Mucosa of rectum (tissue), 2 donors: ENCODE results near the gene MRPL28.
"Not testable (repeated sequence)": the region's sequence is repeated elsewhere in the genome, so short reads cannot be mapped to it uniquely, and the experiment has no call there.

Experiments used
- H3K27ac ChIP-seq, 2 donors: one replicate each; pipeline ENCODE4 v1.7.0; 2013; ENCODE audit warnings: inconsistent platforms in 2 of 2, low read depth in 2 of 2, low read length in 2 of 2
- H3K27me3 ChIP-seq, 2 donors: one replicate each; pipeline ENCODE4 v1.7.0; 2013; ENCODE audit warnings: low read length in 2 of 2; ENCODE audit not compliant: control insufficient read depth in 2 of 2, insufficient read depth in 2 of 2
- H3K36me3 ChIP-seq, 2 donors: one replicate each; pipeline ENCODE4 v1.7.0; 2013; ENCODE audit warnings: low read length in 2 of 2; ENCODE audit not compliant: control insufficient read depth in 2 of 2, insufficient read depth in 2 of 2
- H3K4me1 ChIP-seq, 2 donors: one replicate each; pipeline ENCODE4 v1.7.0; 2013; ENCODE audit warnings: low read length in 2 of 2, mild to moderate bottlenecking in 1 of 2; ENCODE audit not compliant: control insufficient read depth in 2 of 2, insufficient read depth in 2 of 2
- H3K4me3 ChIP-seq, 2 donors: one replicate each; pipeline ENCODE4 v1.7.0; 2013; ENCODE audit warnings: low read length in 2 of 2
- H3K9ac ChIP-seq, 2 donors: one replicate each; pipeline ENCODE4 v1.7.0; 2013; ENCODE audit warnings: low read length in 2 of 2, low read depth in 1 of 2, mild to moderate bottlenecking in 1 of 2
- H3K9me3 ChIP-seq, 2 donors: one replicate each; pipeline ENCODE4 v1.7.0; 2013; ENCODE audit warnings: low read length in 2 of 2; ENCODE audit not compliant: control insufficient read depth in 2 of 2
- donor health status: healthy.
- donor health status: Normal muscosa, but diverticular disease.

The MRPL28 gene

GRCh38 chr16:337975-338575 is 32.3 kb downstream of the MRPL28 start:
- Histone ChIP-seq H3K9ac (no peak overlapping the region), H3K36me3 (peaks cover 2 to 8% of the 10 kb centered on the region in 2 donors), H3K27ac (no peak overlapping the region), H3K27me3 (no peaks in the 10 kb centered on the region), H3K9me3 (no peaks in the 10 kb centered on the region), H3K4me3 (no peak overlapping the region), H3K4me1 (peaks cover 9 to 17% of the 10 kb centered on the region in 2 donors)

- no peak overlapping the region for H3K27ac ChIP-seq
- H3K36me3 ChIP-seq = peaks cover 1 to 2% of the 10 kb centered on the region in 2 donors
- H3K9ac ChIP-seq = no peak overlapping the region
Measured at GRCh38 chr16:337437-337836, 32.9 kb downstream of the MRPL28 start.

GRCh38 chr16:336269-336668 is 34.1 kb downstream of the MRPL28 start:
- no peak overlapping the region for H3K9ac ChIP-seq
- H3K27me3 ChIP-seq = no peaks in the 10 kb centered on the region
- H3K4me1 ChIP-seq = peaks cover 9 to 23% of the 10 kb centered on the region in 2 donors
- no peaks in the 10 kb centered on the region for H3K36me3 ChIP-seq
- no peak overlapping the region for H3K27ac ChIP-seq
- H3K9me3 ChIP-seq = no peaks in the 10 kb centered on the region
- H3K4me3 ChIP-seq = no peak overlapping the region

More at GRCh38 chr16:337437-337836, 32.9 kb downstream of the MRPL28 start:
- Histone ChIP-seq H3K4me1 (peaks cover 9 to 17% of the 10 kb centered on the region in 2 donors), H3K27me3 (no peaks in the 10 kb centered on the region), H3K9me3 (no peaks in the 10 kb centered on the region), H3K4me3 (no peak overlapping the region)

GRCh38 chr16:334861-335632 is 35.3 kb downstream of the MRPL28 start:
- H3K9me3 ChIP-seq, H3K36me3 ChIP-seq, H3K27ac ChIP-seq, H3K4me3 ChIP-seq, H3K27me3 ChIP-seq, H3K9ac ChIP-seq: not testable (repeated sequence)
- H3K4me1 ChIP-seq = peaks cover 9 to 24% of the 10 kb centered on the region in 2 donors

DNA sequence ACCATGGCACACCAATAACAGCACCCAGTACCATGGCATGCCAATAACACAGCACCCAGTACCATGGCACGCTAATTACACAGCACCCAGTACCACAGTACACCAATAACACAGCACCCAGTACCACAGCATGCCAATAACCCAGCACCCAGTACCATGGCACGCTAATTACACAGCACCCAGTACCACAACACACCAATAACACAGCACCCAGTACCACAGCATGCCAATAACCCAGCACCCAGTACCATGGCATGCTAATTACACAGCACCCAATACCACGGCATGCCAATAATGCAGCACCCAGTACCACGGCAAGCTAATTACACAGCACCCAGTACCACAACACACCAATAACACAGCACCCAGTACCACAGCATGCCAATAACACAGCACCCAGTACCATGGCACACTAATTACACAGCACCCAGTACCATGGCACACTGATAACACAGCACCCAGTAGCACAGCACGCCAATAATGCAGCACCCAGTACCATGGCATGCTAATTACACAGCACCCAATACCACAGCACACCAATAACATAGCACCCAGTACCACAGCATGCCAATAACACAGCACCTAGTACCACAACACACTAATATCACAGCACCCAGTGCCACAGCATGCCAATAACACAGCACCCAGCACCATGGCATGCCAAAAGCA is 36.0 kb downstream of the MRPL28 start:
- not testable (repeated sequence) for H3K4me3 ChIP-seq, H3K9ac ChIP-seq, H3K36me3 ChIP-seq, H3K9me3 ChIP-seq, H3K27ac ChIP-seq, H3K27me3 ChIP-seq
- H3K4me1 ChIP-seq = peaks cover 5 to 17% of the 10 kb centered on the region in 2 donors

- no peaks in the 10 kb centered on the region for H3K27me3 ChIP-seq
- no peak overlapping the region for H3K27ac ChIP-seq
- H3K4me3 ChIP-seq = no peak overlapping the region
- H3K9me3 ChIP-seq = no peaks in the 10 kb centered on the region
- H3K9ac ChIP-seq = no peak overlapping the region
- H3K4me1 ChIP-seq = peaks cover 8 to 20% of the 10 kb centered on the region in 2 donors
- H3K36me3 ChIP-seq = no peaks in the 10 kb centered on the region
Measured at GRCh38 chr16:333406-334094, 36.8 kb downstream of the MRPL28 start.

- not testable (repeated sequence) for H3K36me3 ChIP-seq, H3K27me3 ChIP-seq, H3K4me3 ChIP-seq, H3K9me3 ChIP-seq, H3K27ac ChIP-seq, H3K9ac ChIP-seq
- H3K4me1 ChIP-seq = peaks cover 21 to 33% of the 10 kb centered on the region in 2 donors
Measured at GRCh38 chr16:331181-331814, 39.0 kb downstream of the MRPL28 start.

GRCh38 chr16:330741-331140 is 39.6 kb downstream of the MRPL28 start:
- no peaks in the 10 kb centered on the region for H3K9me3 ChIP-seq

GRCh38 chr16:325375-326145 is 44.8 kb downstream of the MRPL28 start:
- Histone ChIP-seq H3K36me3 (peaks cover 0 to 2% of the 10 kb centered on the region in 2 donors), H3K27me3 (no peaks in the 10 kb centered on the region), H3K4me1 (peaks cover 37 to 43% of the 10 kb centered on the region in 2 donors), H3K9me3 (no peaks in the 10 kb centered on the region), H3K4me3 (peak overlapping the region; percentile 19 to 44), H3K9ac (peak overlapping the region; percentile 41 to 55), H3K27ac (peak overlapping the region; percentile 86)

More at GRCh38 chr16:330741-331140, 39.6 kb downstream of the MRPL28 start:
- H3K27ac ChIP-seq = no peak overlapping the region
- H3K9ac ChIP-seq = no peak overlapping the region
- H3K27me3 ChIP-seq = no peaks in the 10 kb centered on the region
- no peak overlapping the region for H3K4me3 ChIP-seq
- no peaks in the 10 kb centered on the region for H3K36me3 ChIP-seq
- peaks cover 24 to 36% of the 10 kb centered on the region in 2 donors for H3K4me1 ChIP-seq
